Trophoblast cell (in vitro differentiated cells and primary cell): Measurements from ENCODE around the gene AGBL5.

Source experiments
- DNase-seq, 2 donors: peaks; one replicate each; pipeline ENCODE4 v3.0.0-alpha.2; 2016
- H2AFZ ChIP-seq: 2 replicates; pipeline ENCODE4 v1.6.1; 2013; ENCODE audit warnings: low read length, moderate library complexity, mild to moderate bottlenecking; ENCODE audit not compliant: insufficient read depth, poor library complexity
- H2AK5ac ChIP-seq: 2 replicates; pipeline ENCODE4 v1.6.1; 2013; ENCODE audit warnings: mild to moderate bottlenecking, low read length
- H2BK120ac ChIP-seq: 2 replicates; pipeline ENCODE4 v1.6.1; 2013; ENCODE audit warnings: low read length, mild to moderate bottlenecking, moderate library complexity; ENCODE audit not compliant: insufficient read depth, poor library complexity
- H2BK12ac ChIP-seq: 2 replicates; pipeline ENCODE4 v1.6.1; 2013; ENCODE audit warnings: mild to moderate bottlenecking, low read length, moderate library complexity
- H2BK5ac ChIP-seq: 2 replicates; pipeline ENCODE4 v1.6.1; 2013; ENCODE audit warnings: low read length, low read depth, moderate library complexity, mild to moderate bottlenecking; ENCODE audit not compliant: poor library complexity
- H3K14ac ChIP-seq: 2 replicates; pipeline ENCODE4 v1.6.1; 2013; ENCODE audit warnings: mild to moderate bottlenecking, low read length
- H3K18ac ChIP-seq: 2 replicates; pipeline ENCODE4 v1.6.1; 2013; ENCODE audit warnings: mild to moderate bottlenecking, low read length
- H3K23ac ChIP-seq: 2 replicates; pipeline ENCODE4 v1.6.1; 2013; ENCODE audit warnings: low read length
- H3K27ac ChIP-seq: 2 replicates; pipeline ENCODE4 v1.5.1; 2013; ENCODE audit warnings: low read depth, mild to moderate bottlenecking, inconsistent platforms, low read length, moderate library complexity
- H3K27me3 ChIP-seq: 2 replicates; pipeline ENCODE4 v1.6.1; 2013; ENCODE audit warnings: inconsistent platforms, mild to moderate bottlenecking, low read length, moderate library complexity; ENCODE audit not compliant: insufficient read depth
- H3K36me3 ChIP-seq, 2 experiments: 1 replicate in 1 of 2; 2 replicates in 1 of 2; pipeline ENCODE4 v1.6.1; 2013; ENCODE audit warnings: low read length in 2 of 2, mild to moderate bottlenecking in 2 of 2, moderate library complexity in 1 of 2; ENCODE audit not compliant: insufficient read depth in 2 of 2, control insufficient read depth in 1 of 2
- H3K4ac ChIP-seq: 2 replicates; pipeline ENCODE4 v1.6.1; 2013; ENCODE audit warnings: low read depth, mild to moderate bottlenecking, low read length, moderate library complexity
- H3K4me1 ChIP-seq, 2 experiments: 1 replicate in 1 of 2; 2 replicates in 1 of 2; pipeline ENCODE4 v1.6.1; 2013; ENCODE audit warnings: low read length in 2 of 2, mild to moderate bottlenecking in 2 of 2, moderate library complexity in 1 of 2; ENCODE audit not compliant: insufficient read depth in 2 of 2, control insufficient read depth in 1 of 2
- H3K4me2 ChIP-seq: 2 replicates; pipeline ENCODE4 v1.6.1; 2013; ENCODE audit warnings: inconsistent platforms, mild to moderate bottlenecking, low read length, moderate library complexity
- H3K4me3 ChIP-seq: 2 replicates; pipeline ENCODE4 v1.5.1; 2013; ENCODE audit warnings: mild to moderate bottlenecking, low read depth, low read length, inconsistent platforms
- H3K79me1 ChIP-seq: one replicate; pipeline ENCODE4 v1.6.1; 2013; ENCODE audit warnings: low read length
- H3K79me2 ChIP-seq: 2 replicates; pipeline ENCODE4 v1.6.1; 2013; ENCODE audit warnings: low read length, mild to moderate bottlenecking; ENCODE audit not compliant: control insufficient read depth, insufficient read depth, poor library complexity
- H3K9ac ChIP-seq: 2 replicates; pipeline ENCODE4 v1.6.1; 2013; ENCODE audit warnings: mild to moderate bottlenecking, low read length
- H3K9me3 ChIP-seq: 2 replicates; pipeline ENCODE4 v1.6.1; 2013; ENCODE audit warnings: low read depth, mild to moderate bottlenecking, control low read depth, inconsistent platforms, low read length; ENCODE audit not compliant: insufficient read depth
- H4K12ac ChIP-seq: 2 replicates; pipeline ENCODE4 v1.6.1; 2013; ENCODE audit warnings: low read depth, mild to moderate bottlenecking, low read length, moderate library complexity
- H4K8ac ChIP-seq: 2 replicates; pipeline ENCODE4 v1.6.1; 2013; ENCODE audit warnings: low read depth, mild to moderate bottlenecking, low read length, moderate library complexity
- H4K91ac ChIP-seq: one replicate; pipeline ENCODE4 v1.6.1; 2013; ENCODE audit warnings: low read depth, mild to moderate bottlenecking, low read length, moderate library complexity
- WGBS: extraction: QIAGEN DNeasy Blood & Tissue Kit; methylation state at CpG from one replicate; pipeline ENCODE4 v1.1.7; 2013; ENCODE audit warnings: missing lambda C conversion rate; ENCODE audit not compliant: insufficient read length, insufficient coverage; ENCODE audit errors: extremely low coverage; 5-methylcytosine and 5-hydroxymethylcytosine counted together

AGBL5 gene

DNA sequence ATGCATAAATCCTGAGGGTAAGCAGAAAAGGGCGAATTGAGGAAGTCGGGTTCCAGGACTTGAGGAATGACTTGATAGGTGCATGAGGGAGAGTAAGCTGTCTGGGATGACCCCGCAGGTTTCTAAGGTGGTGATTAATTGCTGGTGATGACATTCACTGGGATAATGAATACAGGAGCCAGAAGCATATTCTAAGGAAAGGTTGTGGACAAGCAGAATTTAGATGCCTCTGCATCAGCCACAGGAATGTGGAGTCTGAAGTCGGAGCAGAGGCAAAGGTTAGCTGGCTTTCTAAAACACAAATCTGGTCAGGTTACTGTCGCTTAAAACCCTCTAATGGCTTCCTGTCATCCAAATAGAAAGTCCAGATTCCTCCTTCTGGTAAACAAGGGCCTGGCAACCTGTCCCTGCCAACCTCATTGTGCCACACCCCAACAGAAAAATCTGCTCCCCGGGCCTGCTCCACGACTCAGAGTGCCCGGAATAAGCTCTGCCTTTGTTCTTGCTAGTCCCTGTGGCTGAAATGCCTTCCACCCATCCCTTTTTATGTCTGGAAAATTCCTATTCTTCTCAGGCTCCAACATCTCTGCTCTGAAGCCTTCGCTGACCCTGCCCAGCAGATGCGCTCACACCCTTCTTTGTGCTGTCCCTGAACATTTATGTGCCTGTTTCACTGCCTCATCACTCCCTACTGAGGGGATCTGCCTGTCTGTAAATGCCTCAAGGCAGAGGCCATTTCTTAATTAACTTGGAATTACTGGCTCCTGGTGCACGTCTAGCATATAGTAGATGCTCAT lies 30.0 kb upstream of the AGBL5 start:
- H3K4ac ChIP-seq = no peak overlapping the region
- peak overlapping the region; percentile 55 for H3K14ac ChIP-seq
- peak overlapping the region; percentile 18 for H2BK5ac ChIP-seq
- H3K27ac ChIP-seq = peak overlapping the region; percentile 79
- H3K23ac ChIP-seq = no peak overlapping the region
- H2AFZ ChIP-seq = no peak overlapping the region
- peak overlapping the region; percentile 24 for H2AK5ac ChIP-seq
- no peak overlapping the region for H4K12ac ChIP-seq
- H3K79me2 ChIP-seq = no peaks in the 10 kb centered on the region
- no peak overlapping the region for H3K4me3 ChIP-seq
- H3K4me1 ChIP-seq = peaks cover 15 to 16% of the 10 kb centered on the region in 2 experiments
- no peak overlapping the region for H3K9ac ChIP-seq
- H2BK12ac ChIP-seq = peak overlapping the region; percentile 10
- H3K79me1 ChIP-seq = peaks cover 4% of the 10 kb centered on the region
- no peak overlapping the region for H3K18ac ChIP-seq
- no peaks in the 10 kb centered on the region for H3K27me3 ChIP-seq
- H2BK120ac ChIP-seq = no peak overlapping the region
- WGBS = no CpG with 5 or more reads among the region's 11 CpGs
- peak overlapping the region; percentile 22 for H4K91ac ChIP-seq
- H3K9me3 ChIP-seq = no peaks in the 10 kb centered on the region
- no peak overlapping the region for H4K8ac ChIP-seq
- H3K36me3 ChIP-seq = peaks cover 25 to 26% of the 10 kb centered on the region in 2 experiments
- peak; percentile 59 to 60 for DNase-seq
- peak overlapping the region; percentile 14 for H3K4me2 ChIP-seq

DNA sequence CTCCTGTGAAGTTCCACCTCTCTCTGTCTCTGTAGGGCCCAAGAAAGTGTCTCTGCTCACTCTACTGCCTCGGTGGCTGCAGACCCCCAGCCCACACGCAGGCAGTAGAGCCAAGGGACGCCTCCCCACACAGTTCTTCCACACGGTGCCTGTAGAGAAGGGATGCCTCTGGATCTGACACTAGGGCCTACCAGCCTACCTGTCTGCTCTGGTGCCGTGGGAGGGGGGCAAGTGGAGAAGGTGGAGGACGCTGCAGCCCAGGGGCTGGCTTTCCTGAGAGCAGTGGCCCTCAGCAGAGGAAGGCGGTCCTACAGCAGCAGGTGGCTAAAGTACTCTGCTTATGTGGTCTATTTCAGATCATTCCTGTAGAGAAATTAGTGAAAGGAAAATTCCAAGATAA lies 27.7 kb upstream of the AGBL5 start:
- H3K9ac ChIP-seq = no peak overlapping the region
- H3K4ac ChIP-seq = no peak overlapping the region
- peaks cover 4% of the 10 kb centered on the region for H3K79me1 ChIP-seq
- H2AFZ ChIP-seq = no peak overlapping the region
- peaks cover 37 to 38% of the 10 kb centered on the region in 2 experiments for H3K36me3 ChIP-seq
- DNase-seq = no peak
- no peak overlapping the region for H2BK5ac ChIP-seq
- no peak overlapping the region for H3K18ac ChIP-seq
- no peaks in the 10 kb centered on the region for H3K79me2 ChIP-seq
- no peaks in the 10 kb centered on the region for H3K27me3 ChIP-seq
- no peak overlapping the region for H3K4me2 ChIP-seq
- H3K4me3 ChIP-seq = no peak overlapping the region
- H2AK5ac ChIP-seq = no peak overlapping the region
- H3K27ac ChIP-seq = no peak overlapping the region
- no peak overlapping the region for H4K91ac ChIP-seq
- no peak overlapping the region for H2BK120ac ChIP-seq
- no CpG with 5 or more reads among the region's 7 CpGs for WGBS
- H2BK12ac ChIP-seq = no peak overlapping the region
- H3K9me3 ChIP-seq = no peaks in the 10 kb centered on the region
- H3K23ac ChIP-seq = no peak overlapping the region
- no peak overlapping the region for H4K8ac ChIP-seq
- H3K14ac ChIP-seq = no peak overlapping the region
- peaks cover 15 to 16% of the 10 kb centered on the region in 2 experiments for H3K4me1 ChIP-seq
- no peak overlapping the region for H4K12ac ChIP-seq

DNA sequence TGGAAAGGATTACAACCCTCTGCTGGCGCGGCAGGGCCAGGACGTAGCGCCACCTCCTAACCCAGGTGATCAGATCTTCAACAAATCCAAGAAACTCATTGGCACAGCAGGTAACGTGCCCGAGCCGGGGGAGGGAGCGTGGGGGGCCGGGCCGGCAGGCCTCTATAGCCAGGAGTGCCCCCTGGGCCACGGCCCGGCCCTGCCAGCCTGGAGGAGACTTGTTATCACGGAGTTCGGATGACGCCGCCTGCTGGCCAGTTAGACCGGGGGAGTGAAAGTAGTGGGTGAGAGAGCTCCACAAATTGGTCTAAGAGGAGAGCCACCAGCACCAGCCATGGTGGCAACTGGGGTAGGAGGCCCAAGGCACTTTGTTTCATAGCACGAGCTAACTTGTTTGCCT lies 27.3 kb upstream of the AGBL5 start:
- no peak overlapping the region for H2BK120ac ChIP-seq
- H2AK5ac ChIP-seq = no peak overlapping the region
- H3K23ac ChIP-seq = no peak overlapping the region
- peaks cover 37 to 42% of the 10 kb centered on the region in 2 experiments for H3K36me3 ChIP-seq
- H3K27me3 ChIP-seq = no peaks in the 10 kb centered on the region
- H3K4me3 ChIP-seq = no peak overlapping the region
- H3K9me3 ChIP-seq = no peaks in the 10 kb centered on the region
- H3K4ac ChIP-seq = no peak overlapping the region
- no peak overlapping the region for H3K18ac ChIP-seq
- DNase-seq = no peak
- H2AFZ ChIP-seq = no peak overlapping the region
- peaks cover 4% of the 10 kb centered on the region for H3K79me1 ChIP-seq
- H3K9ac ChIP-seq = no peak overlapping the region
- no CpG with 5 or more reads among the region's 18 CpGs for WGBS
- no peak overlapping the region for H3K14ac ChIP-seq
- H3K79me2 ChIP-seq = no peaks in the 10 kb centered on the region
- no peak overlapping the region for H2BK12ac ChIP-seq
- no peak overlapping the region for H4K12ac ChIP-seq
- no peak overlapping the region for H2BK5ac ChIP-seq
- H3K4me1 ChIP-seq = peaks cover 15 to 16% of the 10 kb centered on the region in 2 experiments
- H3K27ac ChIP-seq = no peak overlapping the region
- H4K8ac ChIP-seq = no peak overlapping the region
- no peak overlapping the region for H4K91ac ChIP-seq
- H3K4me2 ChIP-seq = no peak overlapping the region

DNA sequence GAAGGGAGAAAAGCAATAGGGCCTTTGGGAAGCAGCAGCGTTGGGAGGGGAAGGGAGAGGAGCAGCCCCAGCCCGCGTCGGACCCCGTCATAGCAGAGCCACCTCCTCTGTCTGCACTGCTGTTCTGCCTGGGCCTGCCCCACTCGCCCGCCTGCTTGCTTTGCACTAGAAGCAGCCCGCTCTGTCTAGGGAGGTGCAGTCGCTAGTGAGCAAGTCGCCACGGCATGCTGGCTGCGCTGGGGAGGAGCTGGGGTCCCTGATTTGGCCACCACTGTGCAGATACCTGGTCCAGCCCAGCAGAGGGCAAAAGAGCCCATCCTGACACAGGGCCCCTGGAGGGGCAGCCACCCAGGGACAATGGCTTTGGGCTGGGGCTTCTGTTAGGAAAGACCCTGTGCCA lies 26.7 kb upstream of the AGBL5 start:
- Histone ChIP-seq H3K9me3 (no peaks in the 10 kb centered on the region), H3K14ac (no peak overlapping the region), H2BK120ac (no peak overlapping the region), H4K91ac (no peak overlapping the region), H3K4me1 (peaks cover 15 to 17% of the 10 kb centered on the region in 2 experiments), H3K27ac (no peak overlapping the region), H3K4me3 (no peak overlapping the region), H2AK5ac (no peak overlapping the region), H2BK5ac (no peak overlapping the region), H2BK12ac (no peak overlapping the region), H3K23ac (no peak overlapping the region), H3K4ac (no peak overlapping the region), H3K79me1 (peaks cover 3% of the 10 kb centered on the region), H4K8ac (no peak overlapping the region), H3K79me2 (no peaks in the 10 kb centered on the region), H4K12ac (no peak overlapping the region), H3K27me3 (no peaks in the 10 kb centered on the region), H3K9ac (no peak overlapping the region), H3K4me2 (no peak overlapping the region), H3K18ac (no peak overlapping the region), H3K36me3 (peaks cover 37 to 42% of the 10 kb centered on the region in 2 experiments), H2AFZ (no peak overlapping the region)
- DNase-seq = no peak
- WGBS = no CpG with 5 or more reads among the region's 12 CpGs
